HG03280 (cell line): Measurements from ENCODE around the gene FBXO30.

ENCODE experiments used
- ATAC-seq: cut with Tn5 transposase; IDR thresholded peaks from one replicate; pipeline ENCODE4 v1.9.1; 2021; ENCODE audit warnings: mild to moderate bottlenecking, moderate library complexity; ENCODE audit not compliant: unreplicated experiment

The FBXO30 gene

DNA sequence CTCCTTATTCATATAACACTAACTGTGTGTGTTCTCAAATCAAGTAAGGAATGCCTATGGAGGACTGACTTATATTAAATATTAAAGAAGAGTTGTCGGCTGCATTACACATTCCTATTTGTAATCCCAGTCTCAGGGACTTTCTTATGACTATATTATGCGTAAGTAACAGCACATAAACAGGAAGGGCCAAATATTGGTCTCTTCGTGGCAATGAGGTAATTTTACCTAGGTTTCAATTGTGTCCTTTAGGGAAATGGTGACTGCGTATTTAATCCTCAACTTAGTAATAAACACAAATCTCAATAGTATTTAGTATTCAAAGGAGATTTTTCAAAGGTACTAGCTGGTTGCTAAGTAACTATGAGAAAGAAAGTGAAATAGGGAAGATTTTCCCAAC lies 56.5 kb downstream of the FBXO30 start:
- ATAC-seq, result no peak

DNA sequence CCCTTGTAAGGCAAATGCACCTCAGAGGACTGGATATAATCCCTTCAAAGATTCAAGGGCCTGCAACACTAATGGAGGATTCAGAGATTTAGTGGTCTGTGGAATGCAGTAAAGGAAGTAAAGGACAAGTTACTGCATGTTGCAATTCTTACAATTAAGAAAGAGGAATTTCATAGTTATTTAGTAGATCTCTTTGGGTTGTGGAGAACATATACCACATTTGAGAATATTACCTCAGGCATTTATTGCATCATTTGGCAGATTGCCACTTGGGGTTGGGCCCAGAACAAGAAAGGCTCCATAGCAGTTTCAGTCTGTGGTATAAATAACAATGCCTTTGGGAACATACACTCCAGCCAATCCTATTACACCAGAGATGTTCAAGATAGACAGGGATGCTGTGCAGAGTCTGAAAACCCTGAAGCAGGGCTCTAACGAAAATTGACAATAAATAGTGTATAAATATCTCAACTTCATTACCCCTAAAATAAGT lies 58.4 kb downstream of the FBXO30 start:
- ATAC-seq, result no peak

DNA sequence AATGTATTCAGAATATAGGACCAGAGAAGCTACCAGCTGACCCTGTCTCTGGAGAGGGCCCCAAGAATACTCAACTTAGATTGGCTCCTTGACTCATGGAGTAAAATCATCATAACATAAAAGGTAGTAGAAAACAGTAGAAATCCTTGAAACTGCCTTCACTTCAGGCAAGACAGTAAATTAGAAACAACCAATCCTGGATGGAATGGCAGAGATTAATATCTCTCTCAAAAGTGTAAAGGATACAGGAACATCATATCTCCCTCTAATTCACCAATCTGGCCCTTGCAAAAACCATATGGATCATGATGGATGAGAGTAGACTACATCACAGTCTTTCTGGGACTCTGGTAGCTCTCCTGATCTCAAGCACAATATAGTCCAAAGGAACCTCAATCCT lies 58.9 kb downstream of the FBXO30 start:
- no peak for ATAC-seq

DNA sequence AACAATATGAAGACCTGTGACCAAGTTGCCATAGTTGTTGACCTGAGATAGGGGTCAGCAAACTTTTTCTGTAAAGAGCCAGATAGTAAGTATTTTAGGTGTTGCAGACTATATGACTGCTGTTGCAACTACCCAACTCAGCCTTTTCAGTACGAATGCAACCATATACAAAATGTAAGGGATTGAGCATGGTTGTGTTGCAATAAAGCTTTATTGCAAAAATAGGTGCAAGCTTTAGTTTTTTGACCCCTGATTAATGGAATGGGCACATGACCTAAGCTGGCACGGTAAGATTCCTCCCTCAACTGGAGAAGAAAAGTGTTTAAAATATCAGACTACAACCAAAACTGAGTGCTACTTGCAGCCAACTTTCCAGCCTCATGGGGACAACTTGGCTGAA lies 62.0 kb downstream of the FBXO30 start:
- ATAC-seq, result no peak

DNA sequence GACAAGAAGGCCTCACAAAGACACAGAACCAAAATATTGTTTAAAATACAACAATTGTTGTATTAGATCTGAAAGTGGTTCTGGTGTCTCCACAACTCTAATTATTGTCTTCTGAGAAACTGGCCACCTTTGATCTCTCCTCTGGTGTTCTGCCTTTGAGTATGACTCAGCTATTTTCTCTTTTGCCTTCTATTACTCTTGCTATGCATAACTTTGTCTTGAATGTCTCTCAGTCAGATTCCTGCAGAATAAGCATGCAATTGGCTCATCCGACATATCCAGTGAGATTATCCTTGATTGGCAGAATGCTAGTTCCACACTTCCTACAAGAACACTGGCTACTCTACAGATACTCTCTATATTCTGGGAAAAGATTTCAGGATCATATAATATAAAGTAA lies 65.0 kb downstream of the FBXO30 start:
- ATAC-seq, result peak; percentile 78

GRCh38 chr6:145745861-145746260 lies 68.7 kb downstream of the FBXO30 start:
- no peak for ATAC-seq

- no peak for ATAC-seq
Measured at GRCh38 chr6:145744619-145745018, 70.0 kb downstream of the FBXO30 start.
